Kidney (tissue), 14 donors: ENCODE data around the gene GPC2. TPM values are rescaled to one million over a fixed set of nuclear protein-coding genes. Genes with fewer than 3 reads are reported as not detected.
A peak's percentile ranks its signal among the peaks of the same experiment; 100 is the strongest.

Source experiments
- DNase-seq, 5 donors: peaks; one replicate each; pipeline ENCODE4 v3.0.0-alpha.2; 2013 to 2020
- FAIRE-seq: peaks from 2 replicates; lab custom pipeline; 2012; peaks lifted over from hg19 to GRCh38; lab: Jason Lieb, UNC
- H3K27ac ChIP-seq, 2 donors: one replicate each; pipeline ENCODE4 v1.7.0; 2013; ENCODE audit warnings: low read depth in 2 of 2, low read length in 2 of 2, inconsistent platforms in 1 of 2
- H3K27me3 ChIP-seq: one replicate; pipeline ENCODE4 v1.7.1; 2013; ENCODE audit warnings: low read length, inconsistent platforms; ENCODE audit not compliant: control insufficient read depth, insufficient read depth
- H3K36me3 ChIP-seq, 3 donors: one replicate each; pipeline versions ENCODE4 v1.7.0 to v1.7.1; 2013; ENCODE audit warnings: low read length in 3 of 3, control low read depth in 1 of 3, inconsistent platforms in 1 of 3; ENCODE audit not compliant: insufficient read depth in 3 of 3, control insufficient read depth in 2 of 3
- H3K4me1 ChIP-seq, 3 donors: one replicate each; pipeline versions ENCODE4 v1.7.0 to v1.7.1; 2013; ENCODE audit warnings: low read length in 3 of 3, inconsistent platforms in 1 of 3, low read depth in 1 of 3; ENCODE audit not compliant: control insufficient read depth in 2 of 3, insufficient read depth in 2 of 3
- H3K4me3 ChIP-seq, 3 donors: one replicate each; pipeline versions ENCODE4 v1.7.0 to v1.8.1; 2013; ENCODE audit warnings: low read length in 3 of 3, control low read depth in 1 of 3, inconsistent platforms in 1 of 3
- H3K9ac ChIP-seq, 3 donors: one replicate each; pipeline versions ENCODE4 v1.7.0 to v1.7.1; 2013; ENCODE audit warnings: low read length in 3 of 3, control low read depth in 1 of 3, inconsistent platforms in 1 of 3
- H3K9me3 ChIP-seq, 3 donors: one replicate each; pipeline versions ENCODE4 v1.7.0 to v1.7.1; 2013; ENCODE audit warnings: low read length in 3 of 3, control low read depth in 1 of 3, inconsistent platforms in 1 of 3; ENCODE audit not compliant: control insufficient read depth in 2 of 3, insufficient read depth in 1 of 3
- CTCF ChIP-seq: IDR thresholded peaks from 3 replicates; pipeline ENCODE4 v1.5.1; 2012; ENCODE audit warnings: mild to moderate bottlenecking, moderate library complexity, borderline replicate concordance; ENCODE audit not compliant: insufficient read depth; ENCODE audit errors: extremely low read depth
- intact Hi-C: fragments of 100-400 bp; cut with DNase I; formaldehyde crosslinking; loops from one replicate; pipeline ENCODE4 v1.11.1; 2022
- polyA plus RNA-seq: library from polyadenylated mRNA; stranded (reverse); fragments of 350-450 nt; fragmentation: Illumina TruSeq; extraction: RNeasy Lipid Tissue Mini Kit (QIAGEN cat#74804); gene quantifications from one replicate; pipeline ENCODE4 v1.2.3, GENCODE V29; 2014; ENCODE audit warnings: low read depth, low replicate concordance; ENCODE audit not compliant: insufficient read depth
- total RNA-seq: library from RNA; stranded (reverse); fragmentation: NEBNext Ultra II Directional; extraction: Animal tissue kit (Norgen Biotek cat#: 25700); gene quantifications from one replicate; pipeline ENCODE4 v1.2.1, GENCODE V29; 2021
- donor health status: control.
- donor health status: control.
- donor health status: control.
- donor health status: control.
- donor health status: control.
- donor health status: DM: yes; HTN: yes; CAD: no.
- donor health status: Normal renal cell carcinoma (clear cell type).

The GPC2 gene
- total and polyA plus RNA-seq, 2 donors from 2014 or later, result 0.73 to 1.8 TPM

GRCh38 chr7:100173806-100174495 lies 3.2 kb downstream of the GPC2 start:
- intact Hi-C loops, result no loop called here
- no peak for TF ChIP-seq CTCF
- FAIRE-seq (no peak), DNase-seq (peak in 2 of 5 donors; percentile 43 to 65)
- Histone ChIP-seq H3K36me3 (no peaks in the 10 kb centered on the region), H3K27ac (no peak overlapping the region), H3K4me1 (peaks cover 0 to 2% (median 0%) of the 10 kb centered on the region in 3 donors), H3K9ac (no peak overlapping the region), H3K9me3 (no peaks in the 10 kb centered on the region), H3K27me3 (no peaks in the 10 kb centered on the region), H3K4me3 (no peak overlapping the region)

DNA sequence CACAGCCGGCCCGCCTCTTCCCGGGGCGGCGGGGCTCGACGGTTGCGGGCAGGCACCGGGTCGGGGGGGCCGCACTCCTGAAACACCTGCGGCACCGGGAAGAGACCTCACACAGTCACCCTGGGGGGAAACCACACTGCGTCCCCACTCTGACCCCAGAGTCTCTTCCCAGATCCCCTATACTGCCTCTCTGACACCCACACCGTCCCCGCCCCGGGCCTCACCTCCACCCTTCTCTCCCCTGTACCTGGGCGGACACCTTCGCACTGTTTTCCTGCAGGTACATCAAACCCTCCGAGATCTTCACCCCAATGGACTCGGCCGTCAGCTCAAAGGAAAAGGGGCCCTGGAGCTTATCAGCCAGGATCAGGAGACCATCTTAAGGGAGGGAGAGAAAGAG lies 5.3 kb downstream of the GPC2 start:
- FAIRE-seq, result no peak
- no peak overlapping the region for H3K27ac ChIP-seq
- DNase-seq, result peak in 2 of 5 donors; percentile 57 to 71
- H3K4me3 ChIP-seq, result no peak overlapping the region
- H3K4me1 ChIP-seq, result peaks cover 0 to 5% (median 3%) of the 10 kb centered on the region in 3 donors
- H3K9ac ChIP-seq, result no peak overlapping the region
- TF ChIP-seq CTCF, result no peak
- intact Hi-C loops, result no loop called here
- H3K9me3 ChIP-seq, result no peaks in the 10 kb centered on the region
- H3K36me3 ChIP-seq, result no peaks in the 10 kb centered on the region
- H3K27me3 ChIP-seq, result no peaks in the 10 kb centered on the region

DNA sequence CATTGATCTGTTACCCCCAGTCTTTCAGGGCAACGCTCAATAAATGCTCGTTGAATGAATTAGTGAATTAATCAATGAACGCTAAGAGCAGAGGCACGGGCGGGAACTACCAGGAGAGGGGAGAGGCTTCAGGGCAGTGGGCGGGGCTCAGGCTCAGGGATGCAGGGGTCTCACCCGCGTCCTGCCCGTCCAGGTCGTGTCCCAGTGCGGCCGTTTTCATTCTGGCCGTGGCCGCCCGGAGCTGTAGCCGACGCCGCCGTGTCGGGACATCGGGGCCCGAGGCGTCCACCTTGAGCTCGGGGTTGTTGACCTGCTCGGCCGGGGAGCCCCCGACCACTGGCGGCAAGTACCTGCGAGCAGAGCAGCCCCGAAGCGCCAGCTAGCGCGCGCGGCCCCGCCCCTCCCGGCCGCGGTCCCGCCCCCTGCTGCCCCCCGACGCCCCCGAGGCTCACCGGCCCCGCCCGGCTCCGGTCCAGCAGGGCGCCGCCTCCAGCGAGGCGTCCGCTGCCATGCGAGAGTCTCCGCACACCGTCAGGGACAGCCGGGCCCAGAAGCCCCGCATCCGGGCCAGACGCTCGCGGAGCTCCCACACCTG lies 6.0 kb downstream of the GPC2 start:
- DNase-seq, result peak; percentile 39 to 82 (median 67)
- H3K27me3 ChIP-seq, result no peaks in the 10 kb centered on the region

More for the DNA sequence above, 6.0 kb downstream of the GPC2 start:
- intact Hi-C loops, result no loop called here
- H3K4me1 ChIP-seq, result peaks cover 0 to 5% (median 3%) of the 10 kb centered on the region in 3 donors
- H3K9ac ChIP-seq, result no peak overlapping the region
- TF ChIP-seq CTCF, result no peak
- no peak overlapping the region for H3K27ac ChIP-seq
- no peaks in the 10 kb centered on the region for H3K36me3 ChIP-seq
- no peaks in the 10 kb centered on the region for H3K9me3 ChIP-seq
- H3K4me3 ChIP-seq, result no peak overlapping the region
- no peak for FAIRE-seq
